Stimulated activated CD8-positive, alpha-beta memory T cell treated with anti-CD3 and anti-CD28 coated beads, Interleukin-15, amount 100 ng/mL, for 24 hours (primary cell): ENCODE measurements around the gene CD7.
A peak's percentile ranks its signal among the peaks of the same experiment; 100 is the strongest.

ENCODE experiments used
- DNase-seq: peaks from one replicate; pipeline ENCODE4 v3.0.0-alpha.2; 2020; ENCODE audit warnings: low read depth

Gene CD7

DNA sequence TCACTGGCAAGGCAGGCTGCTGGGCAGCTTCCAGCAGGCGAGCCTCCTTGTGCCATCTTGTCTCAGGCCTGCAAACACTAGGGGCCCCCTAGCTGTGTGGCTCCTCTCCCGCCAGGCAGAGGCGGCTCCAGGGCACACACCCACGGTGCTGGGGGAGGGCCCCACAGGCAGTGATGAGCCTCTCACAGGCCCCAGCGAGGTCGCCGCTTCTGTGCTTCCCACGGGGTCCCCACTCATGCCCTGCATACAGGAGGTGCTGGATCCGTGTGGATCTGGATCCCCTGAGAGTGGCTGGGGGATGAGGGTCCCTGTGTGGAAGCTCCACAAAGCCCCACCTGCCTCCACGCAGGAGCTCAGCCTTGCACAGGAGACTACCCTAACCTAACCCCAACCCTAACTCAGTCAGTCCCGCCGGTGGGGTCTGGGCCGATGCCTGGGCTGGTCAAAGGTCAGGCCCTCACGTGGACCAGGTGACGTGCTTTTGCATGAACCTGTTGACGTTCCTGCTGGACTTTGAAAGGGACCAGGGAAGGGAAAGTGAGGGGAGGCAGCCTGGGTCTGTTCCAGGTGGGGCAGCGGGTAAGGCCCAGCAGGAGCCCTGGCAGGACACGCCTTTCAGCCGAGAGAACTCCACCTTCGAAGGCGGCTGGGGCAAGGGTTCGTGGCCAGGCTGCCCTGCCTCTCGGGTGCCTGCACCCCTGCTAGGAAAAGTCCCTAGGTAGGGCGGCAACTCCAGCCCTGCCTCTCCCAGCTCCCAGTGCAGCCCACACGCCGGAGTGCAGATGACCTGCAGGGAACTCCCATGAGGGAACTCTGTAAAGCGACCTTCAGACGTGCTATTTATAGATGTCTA, 11.0 kb upstream of the CD7 start:
- no peak for DNase-seq

DNA sequence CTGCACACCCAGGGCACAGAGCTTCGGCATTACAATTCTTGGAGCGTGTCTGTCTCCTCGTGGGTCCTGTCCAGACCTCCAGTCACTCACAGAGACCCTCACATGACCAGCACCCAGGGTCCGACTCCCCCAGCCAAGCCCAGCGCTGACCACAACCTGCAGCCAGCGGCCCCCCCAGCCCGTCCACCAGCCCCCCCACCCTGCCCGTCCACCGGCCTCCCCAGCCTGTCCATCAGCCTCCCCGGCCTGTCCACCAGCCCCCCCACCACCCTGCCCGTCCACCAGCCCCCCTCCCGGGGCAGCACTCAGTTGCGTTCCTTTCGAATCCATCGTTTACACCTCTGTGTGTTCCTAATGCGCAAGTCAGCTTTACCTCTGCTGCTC, 10.3 kb upstream of the CD7 start:
- DNase-seq, result no peak

DNA sequence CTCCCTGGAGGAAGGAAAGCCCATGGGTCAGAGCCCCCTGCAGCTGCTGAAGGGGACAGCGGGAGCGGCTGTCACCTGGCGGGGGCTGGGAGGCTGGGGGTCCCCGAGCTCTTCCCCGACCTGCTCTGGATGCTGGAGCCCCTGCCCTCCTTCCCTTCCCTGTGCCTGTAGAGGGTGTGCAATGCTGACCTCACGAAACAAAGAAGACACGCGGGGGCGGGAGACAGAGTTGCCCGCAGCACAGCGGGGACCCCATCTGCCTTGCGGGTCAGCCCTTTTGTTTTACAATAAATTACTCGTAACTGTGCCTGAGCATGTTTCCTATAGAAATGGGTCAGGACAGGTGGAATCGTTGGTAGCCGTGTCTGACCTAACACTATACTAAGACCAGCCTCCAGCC, 9.9 kb upstream of the CD7 start:
- DNase-seq, result no peak

DNA sequence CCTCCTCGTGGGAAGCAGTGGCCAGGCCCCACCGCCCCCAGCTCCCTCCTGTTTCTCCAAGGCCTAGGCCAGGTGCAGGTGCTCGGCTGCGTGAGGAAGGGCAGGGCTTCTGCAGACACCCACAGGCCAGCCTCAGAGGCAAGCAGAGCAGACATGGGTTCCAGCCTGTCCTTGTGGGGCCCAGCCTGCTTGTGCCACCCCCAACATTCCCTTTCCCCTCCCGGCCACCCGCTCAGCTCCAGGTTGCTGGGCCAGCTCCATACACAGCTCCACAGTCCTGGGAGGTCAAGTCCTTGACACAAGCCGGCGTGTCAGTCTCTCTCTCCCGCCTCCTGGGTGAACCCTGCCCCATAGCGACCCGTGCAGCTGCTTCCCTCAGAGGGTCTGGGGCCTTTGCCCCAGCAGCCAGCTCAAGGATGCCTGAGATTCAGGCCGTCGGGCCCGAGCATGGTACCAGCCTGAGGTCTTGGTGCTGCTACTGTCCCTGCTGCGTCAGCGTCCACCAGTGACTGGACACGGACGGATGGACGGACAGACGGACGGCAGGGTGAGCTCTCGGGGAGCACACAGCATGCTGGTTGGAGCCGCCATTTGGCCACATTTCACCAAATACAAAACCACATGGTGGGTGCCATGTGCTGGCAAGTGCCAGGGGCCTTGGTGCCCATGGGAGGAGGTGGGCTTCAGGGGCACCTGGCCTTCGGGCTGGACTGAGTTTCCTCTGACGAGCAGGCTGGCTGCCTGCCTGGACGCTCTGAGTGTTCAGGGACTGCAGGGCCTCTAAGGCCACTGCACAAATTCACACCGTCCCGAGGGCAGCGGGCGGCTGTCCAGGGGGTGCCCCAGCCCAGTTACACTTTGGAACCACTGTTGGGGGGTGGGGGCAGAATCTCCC, 8.1 kb upstream of the CD7 start:
- DNase-seq, result no peak

DNA sequence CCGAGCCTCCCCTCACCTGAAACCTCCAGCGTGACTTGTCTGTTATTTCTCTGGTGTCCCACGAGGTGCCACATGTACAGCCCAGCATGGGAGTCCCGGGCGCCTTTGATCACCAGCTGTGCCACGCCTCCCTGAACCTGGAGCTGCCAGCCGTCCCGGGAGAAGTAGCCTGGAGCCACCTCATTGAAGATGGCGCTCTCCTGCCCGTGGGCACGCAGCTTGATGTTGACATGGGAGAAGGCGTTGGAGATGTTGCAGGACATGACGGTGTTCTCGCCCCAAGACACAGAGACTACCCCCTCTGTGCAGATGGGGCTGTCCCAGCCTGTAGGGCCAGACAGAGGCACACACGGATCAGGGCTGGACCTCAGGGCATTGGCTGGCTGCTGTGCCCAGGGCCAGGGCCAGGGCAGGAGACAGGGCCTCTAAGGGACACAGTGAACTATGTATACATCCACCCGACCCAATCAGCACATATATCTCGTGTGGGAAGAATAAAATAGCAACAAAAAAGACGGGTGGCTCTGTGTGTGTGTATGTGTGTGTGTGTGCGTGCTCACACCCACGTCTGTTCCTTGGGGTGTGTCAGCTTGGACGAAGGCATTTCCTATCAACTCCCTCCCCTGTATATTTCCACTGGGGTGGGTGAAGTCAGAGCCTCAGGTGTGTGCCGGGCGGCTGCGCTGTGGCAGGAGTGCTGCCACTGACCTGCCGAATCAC, 7.3 kb upstream of the CD7 start:
- DNase-seq, result no peak

DNA sequence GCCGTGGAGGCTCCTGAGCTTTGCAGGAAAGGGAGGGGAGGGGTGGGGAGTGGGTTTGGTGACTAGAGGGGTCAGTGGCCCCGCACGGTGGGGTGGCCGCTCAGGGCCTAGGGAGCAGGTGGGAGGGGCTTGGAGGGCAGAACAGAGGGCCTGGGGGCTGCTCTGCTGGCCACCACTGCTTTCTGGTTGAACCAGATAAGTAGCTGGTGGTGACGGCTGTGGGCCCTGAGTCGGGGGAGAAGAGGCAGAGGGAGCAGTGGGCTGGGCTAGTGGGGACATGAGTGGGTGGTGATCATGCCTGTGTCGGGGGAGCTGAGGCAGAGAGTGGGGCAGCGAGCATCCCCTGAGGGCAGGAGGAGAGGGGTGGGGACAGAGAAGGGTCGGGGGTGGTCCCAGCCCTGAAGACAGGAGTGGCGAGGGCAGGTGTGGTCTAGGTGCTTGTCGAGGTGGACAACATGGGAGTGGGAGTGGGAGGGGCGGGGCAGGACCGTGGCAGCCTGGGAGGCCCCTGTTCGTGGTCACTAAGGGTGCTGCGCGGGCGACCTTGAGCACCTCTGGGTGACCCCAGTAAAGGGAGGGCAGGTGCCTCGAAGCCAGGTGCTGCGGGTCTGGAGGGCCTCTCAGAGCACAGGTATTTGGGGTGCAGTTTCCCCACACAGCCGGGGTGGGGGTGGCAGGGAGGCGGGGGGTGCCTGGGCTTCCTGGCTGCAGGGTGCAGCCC, 6.3 kb upstream of the CD7 start:
- no peak for DNase-seq

DNA sequence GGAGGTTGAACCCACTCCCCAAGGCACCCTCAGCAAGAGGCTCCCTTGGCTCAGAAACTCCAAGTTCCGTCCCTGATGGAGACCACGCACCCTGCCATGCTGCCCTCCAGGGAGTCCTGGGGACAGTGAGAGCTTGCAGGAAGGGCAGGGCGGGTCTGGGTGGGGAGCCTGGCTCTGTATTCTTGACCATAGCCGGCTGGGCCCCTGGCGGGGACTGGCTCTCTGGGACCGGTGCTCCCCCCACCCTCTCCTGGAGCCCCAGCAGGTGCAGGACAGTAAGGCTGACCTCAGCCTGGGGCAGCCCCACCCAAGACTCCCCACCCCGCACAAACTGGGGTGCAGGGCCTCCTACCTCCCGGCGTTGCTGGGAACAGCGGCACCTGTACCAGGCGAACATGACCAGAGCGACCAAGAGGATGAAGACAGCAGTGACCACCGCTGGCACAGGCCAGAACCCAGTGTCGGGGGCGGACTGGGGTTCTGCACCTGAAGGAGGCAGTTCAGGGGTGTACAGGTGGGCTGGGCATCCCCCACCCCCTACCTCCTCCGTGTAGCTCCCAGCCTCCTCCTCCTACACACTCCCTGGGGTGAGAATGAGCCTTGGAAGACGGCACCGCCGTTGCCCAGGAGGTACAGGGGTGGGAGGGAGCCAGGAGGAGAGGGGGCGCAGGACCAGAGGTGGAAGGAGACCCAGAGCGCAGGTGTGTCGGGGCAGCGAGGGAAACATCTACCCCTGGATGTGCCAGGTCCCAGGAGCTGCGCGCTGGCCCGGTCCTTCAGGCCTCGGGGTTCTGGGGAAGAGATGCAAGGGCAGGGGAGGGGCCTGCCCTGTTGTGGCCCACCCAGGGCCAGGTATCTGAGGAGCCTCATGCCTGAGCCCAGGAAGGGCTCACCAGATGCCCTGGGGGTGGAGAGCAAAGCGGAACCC, 5.4 kb upstream of the CD7 start:
- no peak for DNase-seq

DNA sequence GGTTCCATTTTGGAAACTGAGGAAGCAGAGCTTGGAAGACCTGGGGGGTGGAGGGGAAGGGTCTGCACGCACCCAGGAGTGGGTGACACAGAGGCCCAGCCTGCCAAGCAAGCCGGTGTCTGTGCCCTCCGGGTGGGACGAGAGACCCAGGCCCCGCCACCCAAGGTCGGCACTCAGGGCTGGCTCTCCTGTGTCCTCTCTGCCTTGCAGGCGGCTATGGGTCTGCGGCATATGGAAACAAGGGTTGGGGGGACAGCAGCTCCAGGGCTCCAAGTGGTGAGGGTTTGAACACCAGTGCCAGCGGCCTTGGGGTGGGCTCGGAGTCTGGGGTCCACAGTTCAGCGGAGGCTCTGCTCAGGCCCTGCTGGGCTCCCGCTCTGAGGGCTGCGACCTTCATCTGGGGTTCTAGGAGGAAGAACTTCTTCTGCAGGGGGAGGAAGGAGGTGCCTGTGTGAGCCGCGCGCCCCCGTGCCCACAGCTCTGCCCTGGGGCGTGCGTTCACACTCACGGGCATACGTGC, 4.6 kb upstream of the CD7 start:
- DNase-seq, result no peak

DNA sequence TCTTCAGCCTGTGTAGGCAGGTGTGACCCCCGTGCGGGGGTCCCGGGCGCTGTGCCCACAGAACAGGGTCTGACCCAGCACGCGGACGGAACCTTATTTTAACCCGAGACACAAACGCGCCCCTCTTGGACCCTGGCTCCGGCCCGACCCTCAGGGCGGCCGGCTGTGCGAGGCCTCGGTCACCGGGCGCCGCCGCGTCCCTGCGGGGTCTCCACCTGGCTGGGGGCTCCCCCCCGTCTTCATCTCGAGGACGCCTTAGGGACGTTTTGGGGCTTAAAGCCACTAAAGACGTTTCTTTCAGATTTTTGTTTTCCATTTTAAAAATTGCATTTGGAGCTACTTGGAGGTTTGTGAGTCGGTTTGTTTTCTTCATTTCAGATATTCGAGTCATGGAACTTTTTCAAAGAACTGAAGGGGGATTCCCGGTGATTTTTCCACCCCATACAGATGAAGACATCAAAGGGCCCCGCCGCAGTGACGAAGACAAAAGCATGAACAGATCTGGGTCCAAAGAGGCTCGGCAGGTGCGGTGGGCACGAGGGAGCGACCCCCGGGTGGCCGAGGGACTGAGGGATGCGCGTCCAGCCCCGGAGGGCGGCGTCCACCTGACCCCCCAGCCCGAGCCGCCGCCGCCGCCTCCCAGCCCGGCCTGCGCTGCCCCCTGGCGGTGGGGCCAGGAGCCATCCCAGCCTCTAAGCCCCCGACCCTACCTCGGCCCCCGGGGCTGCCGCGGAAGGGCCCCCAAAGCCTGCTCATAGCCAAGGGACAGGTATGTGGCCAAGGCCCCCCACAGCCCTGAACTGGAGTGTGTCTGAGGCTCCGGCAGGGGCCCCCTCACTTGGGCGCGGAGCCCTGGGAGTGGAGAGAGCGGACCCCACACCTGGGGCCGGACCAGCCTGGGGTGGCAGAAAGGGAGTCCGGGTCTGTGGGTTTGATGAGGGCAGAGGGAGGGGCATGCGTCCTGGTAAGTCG, 3.8 kb upstream of the CD7 start:
- peak; percentile 49 for DNase-seq

DNA sequence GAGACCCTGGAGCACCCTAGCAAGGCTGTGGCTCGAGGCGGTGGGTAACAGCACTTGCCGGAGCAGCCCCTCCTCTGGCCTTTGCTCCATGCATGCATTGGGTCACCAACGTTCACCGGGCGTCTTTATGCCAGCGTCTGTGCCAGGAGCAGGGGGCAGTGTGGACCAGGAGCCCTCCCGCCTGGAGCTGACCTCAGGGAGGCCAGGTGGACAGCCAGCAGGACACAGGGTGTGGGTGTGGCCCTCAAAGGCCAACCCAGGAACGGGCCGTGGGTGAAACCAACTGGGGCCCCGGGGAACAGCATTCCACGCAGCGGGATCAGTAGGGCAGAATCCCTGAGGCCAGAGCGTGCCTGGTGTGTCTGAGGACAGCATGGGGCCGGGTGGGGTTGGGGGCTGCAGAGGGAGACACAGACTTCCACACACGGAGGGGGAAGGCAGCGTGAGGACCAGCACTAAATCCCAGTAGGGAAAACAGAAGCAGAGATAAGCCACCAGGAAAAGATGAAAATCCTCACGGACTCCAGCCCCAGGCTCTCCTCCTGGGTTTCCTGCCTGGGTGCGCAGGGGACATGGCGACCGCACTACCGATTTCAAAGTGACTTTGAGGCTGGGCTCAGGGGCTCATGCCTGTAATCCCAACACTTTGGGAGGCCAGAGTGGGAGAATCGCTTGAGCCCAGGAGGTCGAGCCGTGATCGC, 2.9 kb upstream of the CD7 start:
- DNase-seq, result no peak

DNA sequence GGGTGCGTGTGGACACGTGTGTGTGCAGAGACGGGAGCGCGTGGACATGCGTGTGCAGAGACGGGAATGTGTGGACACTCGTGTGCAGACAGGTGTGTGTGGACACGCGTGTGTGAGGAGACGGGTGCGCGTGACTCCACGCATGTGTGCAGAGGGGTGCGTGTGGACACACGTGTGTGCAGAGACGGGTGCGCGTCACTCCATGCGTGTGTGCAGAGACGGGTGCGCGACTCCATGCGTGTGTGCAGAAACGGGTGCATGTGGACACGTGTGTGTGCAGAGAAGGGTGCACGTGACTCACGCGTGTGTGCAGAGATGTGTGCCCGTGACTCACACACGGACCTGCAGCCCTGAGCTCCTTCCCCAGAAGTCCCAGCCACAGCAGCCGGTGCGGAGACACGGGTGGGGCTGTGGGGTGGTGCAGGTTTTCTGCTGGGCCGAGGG, 2.2 kb upstream of the CD7 start:
- DNase-seq, result no peak

DNA sequence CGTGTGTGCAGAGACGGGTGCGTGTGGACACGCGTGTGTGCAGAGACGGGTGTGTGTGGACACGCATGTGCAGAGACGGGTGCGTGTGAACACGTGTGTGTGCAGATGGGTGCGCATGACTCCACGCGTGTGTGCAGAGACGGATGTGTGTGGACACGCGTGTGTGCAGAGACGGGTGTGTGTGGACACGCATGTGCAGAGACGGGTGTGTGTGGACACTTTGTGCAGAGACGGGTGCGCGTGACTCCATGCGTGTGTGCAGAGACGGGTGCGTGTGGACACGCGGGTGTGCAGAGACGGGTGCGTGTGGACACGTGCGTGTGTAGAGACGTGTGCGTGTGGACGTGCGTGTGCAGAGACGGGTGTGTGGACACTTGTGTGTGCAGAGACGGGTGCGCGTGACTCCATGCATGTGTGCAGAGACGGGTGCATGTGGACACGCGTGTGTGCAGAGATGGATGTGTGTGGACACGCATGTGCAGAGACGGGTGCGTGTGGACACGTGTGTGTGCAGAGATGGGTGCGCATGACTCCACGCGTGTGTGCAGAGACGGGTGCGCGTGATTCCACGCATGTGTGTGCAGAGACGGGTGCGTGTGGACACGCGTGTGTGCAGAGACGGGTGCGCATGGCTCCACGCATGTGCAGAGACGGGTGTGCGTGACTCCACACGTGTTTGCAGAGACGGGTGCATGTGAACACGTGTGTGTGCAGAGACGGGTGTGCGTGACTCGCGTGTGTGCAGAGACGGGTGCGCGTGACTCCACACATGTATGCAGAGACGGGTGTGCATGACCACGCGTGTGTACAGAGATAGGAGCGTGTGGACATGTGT, 1.6 kb upstream of the CD7 start:
- no peak for DNase-seq

DNA sequence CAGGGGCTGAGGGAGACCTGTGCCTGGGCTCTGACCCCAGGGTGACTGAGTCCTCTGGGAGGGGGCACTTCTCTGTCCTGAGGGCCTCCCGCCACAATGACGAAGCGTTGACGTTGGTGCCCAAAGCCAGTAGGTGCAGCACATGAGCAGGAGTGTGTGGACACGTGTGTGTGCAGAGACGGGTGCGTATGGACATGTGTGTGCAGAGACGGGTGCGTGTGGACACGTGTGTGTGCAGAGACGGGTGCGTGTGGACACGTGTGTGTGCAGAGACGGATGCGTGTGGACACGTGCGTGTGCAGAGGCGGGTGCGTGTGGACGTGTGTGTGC, 726 bp upstream of the CD7 start:
- DNase-seq, result no peak

DNA sequence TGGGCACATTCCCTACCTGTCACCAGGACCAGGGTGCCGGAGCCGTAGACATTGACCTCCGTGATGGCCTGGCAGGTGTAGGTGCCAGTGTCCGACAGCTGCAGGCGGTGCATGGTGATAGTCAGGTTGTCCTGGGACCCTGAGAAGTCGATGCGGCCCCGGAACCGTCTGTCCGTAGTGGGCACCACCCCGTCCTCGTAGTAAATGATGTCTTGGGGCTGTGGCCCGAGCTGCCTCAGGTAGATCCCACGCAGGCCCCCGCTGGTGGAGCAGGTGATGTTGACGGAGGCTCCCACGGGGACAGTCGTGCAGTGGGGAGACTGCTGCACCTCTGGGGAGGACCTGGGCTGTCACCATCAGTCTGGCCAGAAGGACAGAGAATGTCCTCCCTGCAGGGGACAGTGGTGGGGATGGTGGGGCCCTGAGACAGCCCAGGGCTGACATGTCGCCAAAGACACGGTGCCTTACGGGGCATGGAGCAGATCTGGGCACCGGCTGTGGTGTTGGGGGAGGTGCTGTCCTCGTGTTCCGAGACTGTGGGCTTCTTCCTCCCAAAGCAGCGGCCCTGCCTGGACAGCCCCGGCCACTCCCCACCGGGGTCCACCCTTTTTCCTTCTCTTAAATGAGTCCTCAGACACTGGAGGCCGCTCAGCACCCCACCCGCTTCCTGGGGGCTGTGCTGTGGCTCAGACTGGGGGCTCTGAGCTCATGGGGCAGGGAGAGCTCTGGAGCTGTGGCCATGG, 586 bp downstream of the CD7 start:
- no peak for DNase-seq

DNA sequence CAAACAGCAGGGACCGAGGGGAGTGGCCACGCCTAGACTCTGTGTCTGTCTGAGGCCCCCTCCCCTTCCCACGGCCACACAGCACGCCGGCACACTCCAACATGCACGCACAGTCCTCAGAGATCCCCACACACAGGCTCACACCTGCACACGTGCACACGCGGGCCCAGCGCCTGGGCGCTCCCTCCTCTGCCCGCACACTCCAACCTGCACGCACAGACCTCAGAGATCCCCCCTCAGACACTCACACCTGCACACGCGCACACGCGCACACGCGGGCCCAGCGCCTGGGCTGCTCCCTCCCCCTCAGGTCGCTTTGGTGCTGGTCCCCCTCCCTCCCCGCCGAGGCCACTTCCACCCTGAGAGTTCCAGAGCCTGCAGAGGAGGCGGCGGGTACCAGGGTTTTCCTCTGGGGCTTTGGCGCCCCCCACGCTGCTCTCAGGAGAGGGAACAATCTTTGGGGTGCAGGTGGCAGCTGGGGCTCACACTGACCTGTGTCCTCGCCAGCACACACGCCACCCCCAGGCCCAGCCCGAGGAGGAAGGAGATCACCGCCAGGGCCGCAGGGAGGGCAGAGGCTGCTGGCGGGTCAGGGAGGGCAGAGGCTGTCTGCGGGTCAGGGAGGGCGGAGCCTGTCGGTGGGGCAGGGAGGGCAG, 1.6 kb downstream of the CD7 start:
- no peak for DNase-seq

DNA sequence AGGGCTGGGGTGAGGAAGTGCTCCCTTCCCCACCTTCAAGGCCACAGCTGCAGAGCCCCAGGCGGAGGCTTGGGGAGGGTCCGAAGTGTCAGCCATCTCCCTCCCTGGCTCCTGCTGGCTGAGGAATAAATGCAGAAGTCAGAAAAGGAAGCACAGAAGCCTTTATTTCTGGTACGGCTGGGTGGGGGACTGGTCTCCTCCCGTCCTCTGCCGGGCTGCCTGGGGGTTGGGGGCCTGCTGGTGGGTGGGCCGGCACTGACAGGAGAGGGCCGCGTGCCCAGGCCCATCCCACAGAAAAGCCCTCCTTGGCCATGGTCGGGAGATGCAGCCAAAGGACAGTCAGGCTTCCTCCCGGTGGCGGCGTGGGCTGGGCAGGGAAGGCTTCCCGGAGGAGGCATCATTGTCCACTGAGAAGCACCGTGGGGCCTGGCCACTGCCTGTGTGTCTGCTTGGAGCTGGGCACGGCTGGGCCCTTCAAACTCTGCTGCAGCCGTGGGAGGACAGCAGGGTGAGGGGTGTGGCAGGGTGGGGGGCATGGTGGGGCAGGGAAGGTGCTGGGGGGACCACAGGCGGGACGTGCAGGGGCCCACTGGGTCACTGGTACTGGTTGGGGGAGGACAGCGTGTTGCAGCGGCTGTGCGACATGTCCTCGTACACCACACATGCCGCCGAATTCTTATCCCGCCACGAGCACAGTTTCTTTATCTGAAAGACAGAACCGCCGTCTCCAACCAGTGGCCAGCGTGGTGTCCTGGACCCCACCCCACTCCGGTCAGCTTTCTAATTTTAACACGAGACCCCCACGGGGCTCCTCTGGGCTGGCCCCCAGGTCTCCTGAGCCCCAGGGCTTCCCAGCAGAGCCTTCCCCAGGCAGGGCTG, 2.4 kb downstream of the CD7 start:
- DNase-seq, result no peak
